Keratinocyte (primary cell): ENCODE data around the gene KIF21B. TPM values are rescaled to one million over a fixed set of nuclear protein-coding genes. Genes with fewer than 3 reads are reported as not detected.
A peak's percentile ranks its signal among the peaks of the same experiment; 100 is the strongest.

Experiments used
- DNase-seq: peaks from one replicate; pipeline ENCODE4 v3.0.0-alpha.2; 2011; ENCODE audit warnings: low read depth, missing footprints, low spot score
- FAIRE-seq: peaks from 2 replicates; lab custom pipeline; 2011; peaks lifted over from hg19 to GRCh38; lab: Jason Lieb, UNC
- H2AFZ ChIP-seq: 2 replicates; pipeline ENCODE4 v1.6.0; 2012; ENCODE audit warnings: low read length, control low read depth, inconsistent platforms; ENCODE audit not compliant: control insufficient read depth
- H3K27ac ChIP-seq: 2 replicates; pipeline ENCODE4 v1.5.1; 2011; ENCODE audit warnings: low read length; ENCODE audit not compliant: control insufficient read depth, insufficient read depth
- H3K27me3 ChIP-seq: 3 replicates; pipeline ENCODE4 v1.6.0; 2011; ENCODE audit warnings: low read length; ENCODE audit not compliant: control insufficient read depth, insufficient read depth; ENCODE audit errors: extremely low read depth
- H3K36me3 ChIP-seq, 2 experiments: 2 replicates in 1 of 2; 3 replicates in 1 of 2; pipeline ENCODE4 v1.5.1; 2011; ENCODE audit warnings: low read length in 2 of 2, mild to moderate bottlenecking in 1 of 2; ENCODE audit not compliant: control insufficient read depth in 2 of 2, insufficient read depth in 2 of 2; ENCODE audit errors: extremely low read depth in 1 of 2
- H3K4me1 ChIP-seq: 3 replicates; pipeline ENCODE4 v1.5.1; 2011; ENCODE audit warnings: low read length; ENCODE audit not compliant: control insufficient read depth, insufficient read depth; ENCODE audit errors: extremely low read depth
- H3K4me2 ChIP-seq: 3 replicates; pipeline ENCODE4 v1.6.0; 2011; ENCODE audit warnings: low read depth, low read length; ENCODE audit not compliant: control insufficient read depth, insufficient read depth; ENCODE audit errors: extremely low read depth
- H3K4me3 ChIP-seq, 3 experiments: fragments of 200-600 bp in 1 of 3; sonication (generic) in 1 of 3; 2 replicates in 2 of 3; 3 replicates in 1 of 3; pipeline ENCODE4 v1.5.1; 2011 to 2016; ENCODE audit warnings: low read length in 3 of 3, mild to moderate bottlenecking in 3 of 3, control low read depth in 2 of 3, inconsistent platforms in 1 of 3, low read depth in 1 of 3, mixed read lengths in 1 of 3, mixed run types in 1 of 3, moderate library complexity in 1 of 3; ENCODE audit not compliant: control insufficient read depth in 2 of 3, insufficient read depth in 2 of 3; ENCODE audit errors: extremely low read depth in 1 of 3
- H3K79me2 ChIP-seq: 2 replicates; pipeline ENCODE4 v1.6.0; 2012; ENCODE audit warnings: low read length; ENCODE audit not compliant: control insufficient read depth, insufficient read depth
- H3K9ac ChIP-seq: 3 replicates; pipeline ENCODE4 v1.6.0; 2011; ENCODE audit warnings: low read length; ENCODE audit not compliant: control insufficient read depth, insufficient read depth; ENCODE audit errors: extremely low read depth
- H3K9me1 ChIP-seq: 3 replicates; pipeline ENCODE4 v1.6.0; 2011; ENCODE audit warnings: low read length; ENCODE audit not compliant: control insufficient read depth, insufficient read depth; ENCODE audit errors: extremely low read depth
- H3K9me3 ChIP-seq: 2 replicates; pipeline ENCODE4 v1.5.1; 2012; ENCODE audit warnings: low read depth, low read length; ENCODE audit not compliant: control insufficient read depth
- H4K20me1 ChIP-seq: 3 replicates; pipeline ENCODE4 v1.6.0; 2011; ENCODE audit warnings: low read length; ENCODE audit not compliant: control insufficient read depth, insufficient read depth; ENCODE audit errors: extremely low read depth
- EZH2 ChIP-seq: IDR thresholded peaks from one replicate; pipeline ENCODE4 v1.6.1; 2012; ENCODE audit warnings: inconsistent platforms, mild to moderate bottlenecking, low read length, moderate library complexity
- dilution Hi-C: fragments of 300-500 bp; cut with MboI; formaldehyde crosslinking; loops from one replicate; pipeline ENCODE4 v1.7.0; 2020; ENCODE audit warnings: low sequenced_read_pairs; ENCODE audit not compliant: extremely low pct_ligation_motif_present
- polyA plus RNA-seq, 5 experiments: library from polyadenylated mRNA; depleted of rRNA in 3 of 5; stranded (reverse) in 3 of 5; stranded (forward) in 1 of 5; unstranded in 1 of 5; fragments of >200 nt; gene quantifications; 1 replicate in 1 of 5; 2 replicates in 3 of 5; 3 replicates in 1 of 5; pipeline versions ENCODE4 v1.2.1 to v1.2.3, GENCODE V29; 2011 to 2012; ENCODE audit warnings: missing spikeins in 2 of 5, low read depth in 1 of 5, low replicate concordance in 1 of 5
- TF ChIP-seq, protein P1 (sequence below), 3 experiments: IDR thresholded peaks in 1 of 3; conservative IDR thresholded peaks in 1 of 3; optimal IDR thresholded peaks in 1 of 3; 2 replicates in 2 of 3; 3 replicates in 1 of 3; pipeline versions ENCODE3 to v1.5.1; 2011; ENCODE audit warnings: low read length in 3 of 3, mild to moderate bottlenecking in 3 of 3, moderate library complexity in 2 of 3, control low read depth in 1 of 3, inconsistent platforms in 1 of 3; ENCODE audit not compliant: insufficient read depth in 2 of 3; ENCODE audit errors: extremely low read depth in 1 of 3

KIF21B gene
- polyA plus RNA-seq, 1 donor (not counting 4 experiments of a cell fraction or from before 2014, with no cell fraction given): 0.17 TPM

DNA sequence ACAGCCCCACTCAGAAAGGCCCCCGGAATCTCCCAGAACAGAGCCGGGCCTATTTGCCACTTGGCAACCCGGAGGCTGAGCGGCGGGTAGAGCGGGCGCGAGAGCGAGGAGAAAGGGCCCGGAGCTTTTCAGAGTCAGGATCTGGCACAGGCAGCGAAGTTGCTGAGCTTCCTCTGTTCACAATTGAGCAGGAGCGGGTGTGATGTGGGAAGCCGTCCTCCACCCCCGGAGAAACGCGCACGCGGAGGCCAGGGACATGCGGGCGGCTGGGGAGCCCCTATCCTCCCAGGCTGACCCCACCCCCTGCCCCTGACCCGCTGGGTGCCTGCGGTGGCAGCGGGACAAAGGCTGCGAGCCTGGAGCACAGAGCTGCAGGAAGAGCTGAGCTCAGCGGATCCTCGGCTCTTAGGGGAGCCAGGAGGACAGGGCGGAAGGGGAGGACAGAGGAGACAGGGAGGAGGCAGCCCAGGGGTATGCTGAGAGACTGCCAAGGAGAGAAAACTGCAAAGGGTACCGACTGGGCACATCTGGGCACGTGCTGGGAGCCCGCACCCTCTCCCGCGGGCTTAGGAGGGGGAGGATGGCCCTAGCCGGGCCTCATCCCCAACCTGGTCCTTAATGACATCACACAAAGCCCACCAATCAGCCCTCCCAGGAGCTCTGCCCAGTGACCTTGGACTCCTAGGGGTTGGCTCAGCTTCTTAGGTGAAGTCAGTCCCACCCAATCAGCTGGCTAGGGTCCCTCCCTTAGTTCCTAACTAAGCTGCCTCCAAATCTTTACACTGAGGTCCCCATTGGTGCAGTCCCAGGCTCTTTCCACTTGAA, 9.3 kb downstream of the KIF21B start:
- Histone ChIP-seq H3K27me3 (peaks cover 5% of the 10 kb centered on the region), H3K36me3 (no peaks in the 10 kb centered on the region), H3K4me2 (peak overlapping the region; percentile 41), H4K20me1 (no peaks in the 10 kb centered on the region), H3K79me2 (no peaks in the 10 kb centered on the region), H3K9ac (no peak overlapping the region), H2AFZ (no peak overlapping the region), H3K9me3 (no peaks in the 10 kb centered on the region), H3K9me1 (no peaks in the 10 kb centered on the region), H3K4me3 (no peak overlapping the region), H3K4me1 (peaks cover 24% of the 10 kb centered on the region), H3K27ac (no peak overlapping the region)
- dilution Hi-C loops: no loop called here
- TF ChIP-seq, protein P1, sequence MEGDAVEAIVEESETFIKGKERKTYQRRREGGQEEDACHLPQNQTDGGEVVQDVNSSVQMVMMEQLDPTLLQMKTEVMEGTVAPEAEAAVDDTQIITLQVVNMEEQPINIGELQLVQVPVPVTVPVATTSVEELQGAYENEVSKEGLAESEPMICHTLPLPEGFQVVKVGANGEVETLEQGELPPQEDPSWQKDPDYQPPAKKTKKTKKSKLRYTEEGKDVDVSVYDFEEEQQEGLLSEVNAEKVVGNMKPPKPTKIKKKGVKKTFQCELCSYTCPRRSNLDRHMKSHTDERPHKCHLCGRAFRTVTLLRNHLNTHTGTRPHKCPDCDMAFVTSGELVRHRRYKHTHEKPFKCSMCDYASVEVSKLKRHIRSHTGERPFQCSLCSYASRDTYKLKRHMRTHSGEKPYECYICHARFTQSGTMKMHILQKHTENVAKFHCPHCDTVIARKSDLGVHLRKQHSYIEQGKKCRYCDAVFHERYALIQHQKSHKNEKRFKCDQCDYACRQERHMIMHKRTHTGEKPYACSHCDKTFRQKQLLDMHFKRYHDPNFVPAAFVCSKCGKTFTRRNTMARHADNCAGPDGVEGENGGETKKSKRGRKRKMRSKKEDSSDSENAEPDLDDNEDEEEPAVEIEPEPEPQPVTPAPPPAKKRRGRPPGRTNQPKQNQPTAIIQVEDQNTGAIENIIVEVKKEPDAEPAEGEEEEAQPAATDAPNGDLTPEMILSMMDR (optimal IDR thresholded peaks at IDR 0.05 in 1 of 3, IDR thresholded peaks at IDR 0.05 in 1 of 3, conservative IDR thresholded peaks at IDR 0.05 in 1 of 3; ENCODE audit: extremely low read depth in 1 of 3, insufficient read depth in 2 of 3, low read length in 3 of 3): no peak
- TF ChIP-seq EZH2: no peak
- FAIRE-seq (no peak), DNase-seq (no peak)

DNA sequence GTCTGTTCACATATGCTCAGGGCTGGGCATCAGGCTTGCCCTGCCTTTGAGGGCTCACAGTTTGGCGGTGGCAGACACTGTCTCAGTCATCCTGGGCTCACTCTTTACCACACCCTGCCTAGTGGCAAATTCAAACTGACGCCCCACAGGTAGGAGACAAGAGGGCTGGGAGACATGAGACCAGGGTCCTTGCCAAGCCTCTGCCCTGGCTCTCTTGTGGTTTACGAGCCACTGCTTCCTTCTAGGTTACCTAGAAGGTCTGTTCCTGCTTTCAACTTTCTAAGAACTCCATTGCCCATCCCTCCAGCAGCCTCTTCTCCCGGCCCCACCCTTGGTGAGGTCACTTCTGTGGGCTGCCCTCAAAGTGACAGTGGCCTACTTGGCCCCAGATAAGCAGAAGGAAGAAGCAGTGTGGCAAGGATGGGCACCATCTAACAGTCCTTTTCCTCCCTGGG, 10.5 kb downstream of the KIF21B start:
- no peak for FAIRE-seq
- no peaks in the 10 kb centered on the region for H3K9me1 ChIP-seq
- no peak overlapping the region for H3K27ac ChIP-seq
- DNase-seq: no peak
- TF ChIP-seq, protein P1 (optimal IDR thresholded peaks at IDR 0.05 in 1 of 3, IDR thresholded peaks at IDR 0.05 in 1 of 3, conservative IDR thresholded peaks at IDR 0.05 in 1 of 3; ENCODE audit: extremely low read depth in 1 of 3, insufficient read depth in 2 of 3, low read length in 3 of 3): no peak
- TF ChIP-seq EZH2: no peak
- H3K79me2 ChIP-seq: no peaks in the 10 kb centered on the region
- no peaks in the 10 kb centered on the region for H3K9me3 ChIP-seq
- dilution Hi-C loops: no loop called here
- no peak overlapping the region for H3K4me2 ChIP-seq
- peaks cover 18% of the 10 kb centered on the region for H3K4me1 ChIP-seq
- H3K27me3 ChIP-seq: peaks cover 5% of the 10 kb centered on the region
- no peaks in the 10 kb centered on the region for H3K36me3 ChIP-seq
- H3K4me3 ChIP-seq: no peak overlapping the region
- H2AFZ ChIP-seq: no peak overlapping the region
- H3K9ac ChIP-seq: no peak overlapping the region
- H4K20me1 ChIP-seq: no peaks in the 10 kb centered on the region
